Fibroblast of skin of scalp (primary cell): ENCODE results near the gene ASCC3.

Experiments
- DNase-seq: peaks from one replicate; pipeline ENCODE4 v3.0.0-alpha.2; 2013

Gene ASCC3

GRCh38 chr6:100719883-100720682, 161.0 kb downstream of the ASCC3 start:
- DNase-seq: peak; percentile 41

- DNase-seq: no peak
Measured at GRCh38 chr6:100712997-100713396, 168.1 kb downstream of the ASCC3 start.

- no peak for DNase-seq
Measured at GRCh38 chr6:100706491-100706890, 174.6 kb downstream of the ASCC3 start.

GRCh38 chr6:100704961-100705360, 176.2 kb downstream of the ASCC3 start:
- no peak for DNase-seq

GRCh38 chr6:100701728-100702127, 179.4 kb downstream of the ASCC3 start:
- DNase-seq: no peak

DNA sequence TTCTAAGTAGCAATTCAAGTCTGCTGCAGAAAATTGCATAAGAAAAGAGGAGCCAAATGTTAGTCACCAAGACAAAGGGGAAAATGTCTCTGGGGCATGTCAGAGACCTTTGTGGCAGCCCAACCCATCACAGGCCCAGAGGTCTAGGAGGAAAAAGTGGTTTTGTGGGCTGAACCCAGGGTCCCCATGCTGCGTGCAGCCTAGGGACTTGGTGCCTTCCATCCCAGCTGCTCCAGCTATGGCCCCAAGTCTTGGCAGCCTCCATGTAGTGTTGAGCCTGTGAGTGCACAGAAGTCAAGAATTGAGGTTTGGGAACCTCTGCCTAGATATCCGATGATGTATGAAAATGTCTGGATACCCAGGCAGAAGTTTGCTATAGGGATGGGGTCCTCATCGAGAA, 181.1 kb downstream of the ASCC3 start:
- no peak for DNase-seq

GRCh38 chr6:100695445-100695844, 185.7 kb downstream of the ASCC3 start:
- no peak for DNase-seq

- DNase-seq: no peak
Measured at GRCh38 chr6:100693249-100693927, 187.7 kb downstream of the ASCC3 start.

- DNase-seq: peak; percentile 6
Measured at GRCh38 chr6:100691972-100692371, 189.2 kb downstream of the ASCC3 start.

GRCh38 chr6:100686216-100686615, 194.9 kb downstream of the ASCC3 start:
- no peak for DNase-seq

DNA sequence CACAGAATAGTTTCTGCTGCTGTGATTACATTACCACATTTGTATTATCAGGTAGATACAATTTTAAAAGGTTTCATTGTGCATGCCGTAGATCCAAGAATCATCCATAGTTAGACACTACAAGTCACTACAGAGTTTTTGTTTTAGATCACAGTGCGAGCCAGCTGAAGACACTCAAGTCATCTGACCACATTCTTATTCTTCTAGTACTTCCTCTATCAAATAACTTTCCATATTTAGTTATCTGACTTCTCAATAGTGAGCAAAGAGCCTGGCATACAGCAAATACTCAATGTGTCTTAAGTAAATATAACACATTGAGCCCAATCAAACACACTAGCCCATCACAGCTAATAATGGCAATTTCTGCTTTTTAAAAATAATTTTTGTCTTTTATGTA, 195.4 kb downstream of the ASCC3 start:
- DNase-seq: no peak

DNA sequence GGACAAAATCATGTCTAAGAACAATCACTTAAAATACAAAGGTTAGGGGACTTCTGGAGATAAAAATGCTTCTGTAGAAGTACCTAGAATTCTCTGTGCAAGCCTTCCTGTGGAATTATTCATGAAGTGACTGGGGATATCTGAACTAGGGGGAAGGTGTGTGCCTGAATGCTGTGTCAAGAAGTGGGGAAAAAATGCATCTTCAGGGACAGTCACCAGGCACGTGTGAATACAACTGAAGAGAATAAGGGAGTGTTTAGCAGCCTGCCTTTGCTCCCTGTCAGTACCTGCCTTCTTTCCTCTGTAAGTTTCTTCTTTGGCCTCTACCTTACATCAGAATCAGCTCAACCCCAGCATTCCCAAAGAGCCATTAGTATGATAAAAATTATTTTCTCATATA, 201.0 kb downstream of the ASCC3 start:
- no peak for DNase-seq

DNA sequence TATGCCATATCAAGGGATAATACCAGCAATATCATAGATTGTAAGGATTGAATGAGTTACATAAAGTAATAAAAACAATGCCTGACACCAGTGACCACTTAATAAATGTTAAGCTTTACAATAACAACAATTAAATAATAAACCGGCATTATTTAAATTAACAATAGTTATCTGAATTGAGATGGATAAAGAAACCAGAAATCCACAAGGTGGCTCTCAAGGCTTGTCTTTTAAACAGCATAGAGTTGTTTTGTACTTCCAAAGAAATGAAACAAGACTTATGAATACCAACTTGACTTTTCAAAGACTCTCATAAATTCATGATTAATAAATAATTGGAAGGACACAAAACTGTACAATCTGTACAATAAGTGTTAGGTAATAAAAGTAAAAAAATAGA, 203.1 kb downstream of the ASCC3 start:
- no peak for DNase-seq

DNA sequence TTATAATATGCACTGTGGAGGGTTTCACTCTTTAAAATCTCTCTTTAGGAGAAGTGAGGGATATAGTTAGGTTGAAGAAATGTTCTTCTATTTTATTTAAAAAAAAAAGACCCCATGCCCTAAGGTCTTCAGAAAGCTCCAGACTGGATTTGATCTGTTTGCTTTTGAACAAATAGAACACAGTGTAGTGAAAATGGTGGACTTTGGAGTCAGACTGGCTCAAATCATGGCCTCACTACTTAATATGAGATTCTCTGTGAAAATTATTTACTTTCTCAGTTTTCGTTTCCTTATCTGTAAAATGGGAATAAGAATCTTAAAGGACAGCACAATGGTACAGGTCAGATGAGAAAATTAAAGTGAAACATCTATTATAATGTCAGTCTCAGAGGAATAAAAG, 203.9 kb downstream of the ASCC3 start:
- DNase-seq: no peak

DNA sequence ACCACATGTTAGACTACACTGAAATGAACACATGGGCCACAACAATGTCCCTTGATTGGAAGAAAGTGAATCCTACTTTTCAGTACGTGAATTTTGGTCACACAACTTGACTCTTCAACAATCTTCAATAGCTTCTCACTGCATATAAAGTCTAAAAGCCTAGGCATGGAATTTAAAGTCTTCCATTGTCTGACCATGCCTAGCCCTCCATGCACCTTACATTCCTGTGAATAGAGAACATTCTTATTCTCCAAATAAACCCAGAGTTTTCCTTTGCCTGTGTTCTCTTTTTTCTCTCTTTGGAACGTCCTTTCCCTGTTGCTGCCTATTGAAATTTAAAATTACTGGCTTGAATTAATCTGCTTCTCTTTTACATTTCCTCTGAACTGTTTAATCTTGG, 207.5 kb downstream of the ASCC3 start:
- DNase-seq: no peak

- no peak for DNase-seq
Measured at GRCh38 chr6:100671740-100672139, 209.4 kb downstream of the ASCC3 start.

DNA sequence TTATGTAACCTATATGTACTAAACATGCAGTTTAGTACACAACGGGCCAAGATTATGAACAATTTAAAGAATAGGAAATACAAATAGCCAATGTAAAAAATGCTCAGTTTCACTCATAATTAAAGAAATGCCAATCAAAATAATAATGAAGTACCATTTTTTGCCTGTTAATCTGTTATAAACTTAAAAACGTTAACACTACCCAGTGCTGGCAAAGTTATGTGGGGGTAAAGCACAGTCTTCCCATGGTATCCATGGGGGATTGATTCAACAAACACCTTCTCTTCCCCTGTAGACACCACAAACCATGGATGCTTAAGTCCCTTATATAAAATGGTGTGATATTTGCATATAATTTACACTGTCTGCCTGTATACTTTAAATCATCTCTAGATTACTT, 211.1 kb downstream of the ASCC3 start:
- no peak for DNase-seq

GRCh38 chr6:100665041-100665380, 216.1 kb downstream of the ASCC3 start:
- DNase-seq: no peak

DNA sequence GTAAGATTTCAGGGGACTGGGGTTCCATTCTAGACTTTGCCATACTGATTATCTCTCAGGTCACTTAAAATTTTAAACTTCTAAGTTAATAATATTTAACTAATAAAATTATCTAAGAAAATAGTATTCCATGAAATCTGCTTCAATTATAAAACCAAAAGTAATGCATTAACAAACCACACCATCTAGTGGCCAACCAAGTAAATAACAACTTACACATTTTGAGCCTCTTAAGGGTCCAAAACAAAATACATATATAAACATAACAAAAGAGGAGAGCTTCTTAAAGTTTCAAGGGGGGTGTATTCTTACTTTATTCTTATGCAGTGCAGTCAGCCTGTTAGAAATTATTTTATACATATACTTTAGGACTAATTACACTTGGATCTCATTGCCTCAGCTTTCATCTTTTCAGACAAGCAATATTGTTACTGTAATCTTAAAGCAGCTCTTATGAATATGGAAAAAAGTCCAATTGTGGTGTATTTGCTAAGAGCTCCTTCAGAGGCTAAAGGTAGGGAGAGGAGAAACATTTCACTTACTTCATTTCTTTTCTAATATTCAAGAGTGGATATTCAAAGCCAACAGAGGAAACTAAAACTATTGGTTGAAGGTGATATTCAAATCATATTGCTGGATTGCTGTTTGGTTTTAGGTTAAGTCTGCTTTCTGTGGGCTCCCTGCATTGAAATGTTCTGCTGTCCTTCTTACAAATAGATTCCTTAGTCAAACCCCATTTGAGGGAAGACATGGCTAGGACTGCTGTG, 216.7 kb downstream of the ASCC3 start:
- peak; percentile 47 for DNase-seq

- peak; percentile 85 for DNase-seq
Measured at GRCh38 chr6:100663219-100663863, 217.8 kb downstream of the ASCC3 start.

DNA sequence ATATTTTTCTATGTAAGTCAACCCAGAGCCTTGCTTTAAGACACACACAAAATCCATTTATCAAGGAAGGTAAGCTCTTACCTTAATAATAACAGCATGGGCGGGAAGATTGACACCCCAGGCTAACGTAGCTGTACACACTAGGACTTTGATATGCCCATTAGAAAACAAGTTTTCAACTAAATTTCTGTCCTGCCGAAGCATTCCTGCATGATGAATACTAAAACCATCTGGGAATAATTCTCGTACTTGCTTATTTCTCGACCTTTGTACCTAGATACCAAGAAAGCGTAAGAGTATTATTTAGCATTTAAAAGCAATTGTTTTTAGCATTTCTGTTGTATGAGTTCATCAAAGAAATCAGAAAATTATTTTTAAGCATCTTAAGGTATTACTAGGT, 218.9 kb downstream of the ASCC3 start:
- DNase-seq: no peak

DNA sequence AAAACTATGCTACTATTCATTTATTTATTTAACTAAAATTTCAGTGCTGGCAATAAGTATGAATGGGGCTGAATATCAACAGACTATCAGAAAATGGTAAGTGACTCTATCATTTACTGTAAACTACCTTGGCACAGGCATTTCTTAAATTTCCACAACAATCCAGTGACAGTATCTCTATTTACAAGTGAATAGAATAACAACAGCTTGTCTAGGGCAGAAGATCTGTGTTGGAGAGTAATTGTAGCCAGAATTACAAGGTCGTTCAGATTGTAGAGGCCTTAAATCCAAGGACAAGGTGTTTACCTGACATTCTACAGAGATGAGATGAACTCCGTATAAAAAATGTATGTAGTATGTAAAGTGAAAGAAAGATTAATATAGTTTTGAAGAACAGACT, 222.6 kb downstream of the ASCC3 start:
- no peak for DNase-seq

GRCh38 chr6:100657678-100658330, 223.3 kb downstream of the ASCC3 start:
- peak; percentile 29 for DNase-seq
